ENCODE data around the gene TOB1. TPM values are rescaled to one million over a fixed set of nuclear protein-coding genes. Genes with fewer than 3 reads are reported as not detected.
A peak's percentile ranks its signal among the peaks of the same experiment; 100 is the strongest.

The TOB1 gene
- total and polyA plus RNA-seq, 2 of the 4 experiments (the other 2 are of a cell fraction) = 4.3 to 9.0 TPM

- Histone ChIP-seq H3K4me3 (ENCODE audit: insufficient read depth, low read depth, low read length) (no peak overlapping the region), H3K9ac (ENCODE audit: low read depth, low read length) (no peak overlapping the region), H3K79me1 (ENCODE audit: low read depth in 1 of 2, low read length in 2 of 2) (no peaks in the 10 kb centered on the region), H3K4ac (ENCODE audit: low read depth, low read length) (peak overlapping the region; percentile 30), H4K8ac (ENCODE audit: low read depth in 2 of 2, low read length in 2 of 2) (peak overlapping the region in 1 of 2 experiments; percentile 42; a peak in 1 of 4 replicates), H2BK15ac (ENCODE audit: low read depth, low read length) (no peak overlapping the region), H4K20me1 (ENCODE audit: insufficient read depth, low read length) (no peaks in the 10 kb centered on the region; the same call in 1 of the 2 replicates), H3K9me1 (ENCODE audit: insufficient read depth, low read length) (no peaks in the 10 kb centered on the region), H4K91ac (ENCODE audit: insufficient read depth, low read depth, low read length) (no peak overlapping the region), H3K4me2 (ENCODE audit: low read depth, low read length) (peak overlapping the region; percentile 11; the same call in 1 of the 2 replicates), H3K14ac (replicated peaks; ENCODE audit: low read depth, low read length) (peak overlapping the region; percentile 55; the same call in 1 of the 2 replicates), H3K23ac (ENCODE audit: low read depth, low read length) (no peak overlapping the region), H2AFZ (replicated peaks; ENCODE audit: low read length, poor library complexity) (peak overlapping the region; percentile 88), H3K18ac (ENCODE audit: low read depth, low read length) (no peak overlapping the region), H2BK20ac (ENCODE audit: low read depth, low read length) (no peak overlapping the region), H3K9me3 (ENCODE audit: control insufficient read depth, insufficient read depth, low read length) (no peaks in the 10 kb centered on the region), H3K36me3 (ENCODE audit: control insufficient read depth, insufficient read depth, low read length) (no peaks in the 10 kb centered on the region), H2AK9ac (replicated peaks; ENCODE audit: low read depth, low read length, poor library complexity) (peak overlapping the region; percentile 66), H3K4me1 (ENCODE audit: control insufficient read depth, insufficient read depth, low read length) (peaks cover 4% of the 10 kb centered on the region; the same call in 1 of the 2 replicates), H2BK120ac (ENCODE audit: low read depth, low read length) (peak overlapping the region; percentile 65; the same call in 1 of the 2 replicates), H3K56ac (ENCODE audit: extremely low read depth, insufficient read depth, low read length) (no peak overlapping the region), H2AK5ac (ENCODE audit: low read depth, low read length) (peak overlapping the region; percentile 36; the same call in 1 of the 2 replicates), H4K5ac (ENCODE audit: low read depth, low read length) (no peak overlapping the region), H3K27me3 (ENCODE audit: control insufficient read depth, insufficient read depth, low read length) (peaks cover 7% of the 10 kb centered on the region; the same call in 1 of the 2 replicates), H2BK5ac (ENCODE audit: low read depth, low read length, poor library complexity, severe bottlenecking) (no peak overlapping the region), H3K27ac (ENCODE audit: insufficient read depth, low read length) (no peak overlapping the region)
- intact Hi-C loops (cut with micrococcal nuclease) (no loop called here), in situ Hi-C loops (cut with MboI; ENCODE audit: low sequenced_read_pairs) (no loop called here), dilution Hi-C loops (cut with HindIII; ENCODE audit: low sequenced_read_pairs, unreplicated experiment) (no loop called here)
- peak; percentile 39 for DNase-seq
- WGBS, 2 experiments (ENCODE audit: extremely low coverage in 2 of 2, insufficient read length in 1 of 2) = 60% methylated on average over 2 of the region's 38 CpGs; no CpG with 5 or more reads in 1 of the 2 experiments
- ChIA-PET POLR2A (ENCODE audit: unreplicated experiment) (no interaction called here), CTCF (interaction anchor here (0.7 kb wide), 1 partner anchor 52 kb away, joined by 3 read pairs; no protein-coding TSS in a partner anchor)
- peak; percentile 78 for ATAC-seq (ENCODE audit: low read depth)
- no peak for TF ChIP-seq MXI1 (IDR thresholded peaks at IDR 0.05; ENCODE audit: borderline replicate concordance, low read depth, low read length)
- TF ChIP-seq ELK1 (IDR thresholded peaks at IDR 0.05; ENCODE audit: borderline replicate concordance, low read depth, low read length) = no peak
- no peak for TF ChIP-seq NFE2L2 (IDR thresholded peaks at IDR 0.05; ENCODE audit: low read depth, low read length)
- 0 out of 2 replicates have a peak, but pooled peaks have one; percentile 15 for TF ChIP-seq MAZ (IDR thresholded peaks at IDR 0.05; ENCODE audit: borderline replicate concordance, low read depth, low read length)
- no peak for TF ChIP-seq FOS (IDR thresholded peaks at IDR 0.05; ENCODE audit: low read depth, low read length)
- 0 out of 2 replicates have a peak, but pooled peaks have one; percentile 39 for TF ChIP-seq BHLHE40 (IDR thresholded peaks at IDR 0.05; ENCODE audit: low read depth, low read length)
- no peak for TF ChIP-seq CEBPB (IDR thresholded peaks at IDR 0.05; ENCODE audit: low read depth, low read length)
- TF ChIP-seq CTCF (conservative IDR thresholded peaks at IDR 0.05; ENCODE audit: low read depth, low read length) = no peak
- BruUV-seq (replicated peaks) = no TSS peak
Observed at GRCh38 chr17:50834429-50835300, 31.5 kb downstream of the TOB1 start.
